CD4-positive, alpha-beta T cell treated with Interleukin-12 subunit alpha and Interleukin-12 subunit beta, for 1 hour (primary cell): ENCODE measurements around the gene JAG1.

Experiments used
- DNase-seq: peaks from one replicate; pipeline ENCODE4 v3.0.0-alpha.2; 2020

Gene JAG1

DNA sequence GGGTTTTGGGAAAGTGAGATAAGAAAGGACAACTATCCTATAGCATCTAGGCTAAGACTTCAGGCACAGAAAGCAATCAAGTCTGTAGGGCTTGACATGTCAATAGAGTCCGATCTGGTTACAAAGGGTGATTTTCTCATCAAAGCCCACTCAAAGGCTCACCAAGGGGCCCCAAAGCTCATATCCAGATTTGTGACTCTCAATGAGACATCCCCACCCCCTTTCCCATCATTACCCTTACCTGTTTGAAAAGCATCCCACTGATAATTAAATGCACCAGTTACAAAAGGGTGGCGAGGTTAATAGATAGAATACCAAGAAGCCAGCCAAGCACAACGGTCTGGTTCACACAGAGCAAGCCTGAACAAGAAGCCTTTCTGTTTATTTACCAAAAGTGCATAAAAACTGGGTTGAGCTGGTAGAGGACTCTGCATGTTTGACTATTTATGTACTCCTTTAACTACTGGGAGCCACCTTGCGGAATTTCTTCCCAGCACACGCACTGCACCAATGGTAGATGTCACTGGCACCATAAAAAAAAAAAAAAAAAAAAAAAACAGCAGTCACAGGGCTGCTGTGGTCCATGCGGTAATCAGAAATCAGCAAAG, 6.1 kb downstream of the JAG1 start:
- no peak for DNase-seq

DNA sequence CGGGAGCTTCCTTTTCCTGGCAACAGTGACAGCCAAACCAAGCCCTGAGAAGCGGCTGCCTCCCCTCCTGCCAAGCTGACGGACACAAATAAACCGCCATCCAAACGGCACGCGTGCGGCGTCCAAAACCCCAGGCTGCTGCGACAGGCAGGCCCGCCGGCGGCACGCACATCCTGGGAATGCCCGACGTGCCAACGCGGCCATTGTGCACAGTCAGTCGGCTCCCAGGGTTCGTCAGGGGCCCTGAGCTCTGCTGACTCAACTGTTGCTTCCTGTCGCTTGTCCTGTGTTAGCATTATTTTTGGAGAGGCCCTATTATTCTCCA, 6.8 kb downstream of the JAG1 start:
- DNase-seq, result no peak

DNA sequence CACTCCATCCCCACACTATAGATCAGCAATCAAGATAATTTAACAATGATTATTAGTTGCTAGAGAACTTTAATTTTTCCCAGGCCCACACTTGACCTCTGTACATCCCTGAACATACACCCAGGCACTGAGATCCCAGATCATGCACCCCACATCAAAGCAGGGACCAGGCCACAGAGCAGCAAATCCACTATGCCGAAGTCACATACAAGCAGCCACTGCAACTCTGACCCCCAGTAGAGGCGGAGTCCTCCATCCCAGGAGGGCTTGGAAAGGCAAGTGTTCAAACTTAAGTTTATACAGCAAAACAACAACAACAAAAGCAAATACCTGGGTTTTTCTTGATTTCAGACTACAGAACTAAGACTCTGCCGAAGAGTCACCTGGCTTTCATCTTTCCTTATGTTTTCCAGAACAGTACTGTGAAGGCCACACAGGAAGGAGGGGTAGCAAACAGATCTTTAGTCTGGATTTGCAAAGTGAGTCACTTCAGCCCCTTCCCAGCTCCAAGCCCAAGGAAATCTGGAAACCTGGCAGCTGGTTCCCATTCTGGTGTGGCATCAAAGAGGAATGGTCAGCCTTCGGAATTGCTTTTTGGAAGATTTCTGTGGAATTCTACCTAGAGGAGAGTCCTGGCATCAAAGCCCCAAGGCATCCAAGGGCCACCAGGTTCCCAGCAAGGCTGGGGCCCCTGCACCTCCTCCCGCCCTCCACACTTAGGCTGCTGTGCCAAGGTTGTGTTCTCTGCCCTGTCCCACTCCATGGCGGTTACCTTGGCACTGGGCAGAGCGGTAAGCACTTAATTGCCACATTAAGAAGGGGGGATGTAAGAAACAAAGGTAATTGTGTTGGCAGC, 7.3 kb downstream of the JAG1 start:
- no peak for DNase-seq

DNA sequence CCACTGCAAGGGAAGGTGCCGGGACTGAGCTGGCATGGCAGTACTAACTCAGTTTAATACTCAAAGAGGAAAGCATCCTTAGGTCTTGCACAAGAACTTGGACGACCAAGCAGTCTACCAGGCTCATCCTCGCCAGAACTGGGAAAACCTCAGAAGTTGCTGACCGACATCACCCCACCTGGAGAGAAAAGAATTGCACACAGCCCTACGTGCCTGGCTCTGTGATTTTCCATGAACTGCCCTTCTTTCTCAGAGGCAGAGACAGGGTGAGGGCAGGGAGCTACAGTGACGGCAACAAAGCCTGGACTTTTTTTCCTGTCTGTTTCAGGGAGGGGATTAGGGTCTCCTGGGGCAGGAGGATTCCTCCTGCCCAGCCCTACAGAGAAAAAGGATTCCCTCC, 8.0 kb downstream of the JAG1 start:
- no peak for DNase-seq

DNA sequence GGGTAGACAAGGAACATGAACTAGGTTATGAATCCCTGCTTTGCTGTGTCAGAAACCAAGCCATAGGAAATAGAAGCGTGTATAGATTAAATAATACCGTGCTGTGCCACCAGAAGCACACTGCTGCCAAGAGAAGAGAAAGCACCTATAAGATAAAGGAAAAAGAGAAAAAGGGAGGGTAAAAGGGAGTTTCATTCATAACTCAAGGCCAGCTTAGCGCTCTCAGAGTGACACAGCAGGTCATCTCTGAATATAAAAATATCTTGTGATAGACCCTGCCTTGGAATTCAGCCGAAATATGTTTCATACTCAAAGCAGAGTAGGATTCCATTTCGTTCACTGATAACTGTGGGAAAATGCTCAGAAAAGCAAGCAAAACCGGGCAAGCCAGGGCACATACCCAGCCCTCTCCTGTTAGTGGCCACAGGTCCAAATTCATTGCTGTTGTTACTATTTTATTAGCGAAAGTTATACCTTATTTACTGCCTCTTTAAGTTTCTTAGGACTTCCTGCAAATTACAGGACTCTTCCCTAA, 8.7 kb downstream of the JAG1 start:
- DNase-seq, result no peak

DNA sequence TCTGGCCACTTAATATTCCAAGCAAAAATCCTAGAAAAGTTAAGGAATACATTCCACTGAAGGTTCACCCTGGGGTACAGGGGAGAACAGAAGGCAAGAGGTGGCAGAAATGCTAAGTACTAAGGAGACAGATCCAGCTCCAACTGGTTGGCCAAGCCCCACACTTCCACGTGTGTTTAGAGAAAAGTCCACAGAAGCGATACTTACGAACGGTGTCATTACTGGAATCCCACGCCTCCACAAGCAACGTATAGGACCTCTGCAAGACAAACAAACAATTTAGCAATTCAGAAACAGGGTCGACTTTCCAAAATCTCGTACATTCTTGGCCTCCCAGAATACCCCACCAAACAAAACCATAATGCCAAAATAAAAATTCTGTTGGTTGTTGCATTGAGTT, 10.0 kb downstream of the JAG1 start:
- DNase-seq, result no peak

DNA sequence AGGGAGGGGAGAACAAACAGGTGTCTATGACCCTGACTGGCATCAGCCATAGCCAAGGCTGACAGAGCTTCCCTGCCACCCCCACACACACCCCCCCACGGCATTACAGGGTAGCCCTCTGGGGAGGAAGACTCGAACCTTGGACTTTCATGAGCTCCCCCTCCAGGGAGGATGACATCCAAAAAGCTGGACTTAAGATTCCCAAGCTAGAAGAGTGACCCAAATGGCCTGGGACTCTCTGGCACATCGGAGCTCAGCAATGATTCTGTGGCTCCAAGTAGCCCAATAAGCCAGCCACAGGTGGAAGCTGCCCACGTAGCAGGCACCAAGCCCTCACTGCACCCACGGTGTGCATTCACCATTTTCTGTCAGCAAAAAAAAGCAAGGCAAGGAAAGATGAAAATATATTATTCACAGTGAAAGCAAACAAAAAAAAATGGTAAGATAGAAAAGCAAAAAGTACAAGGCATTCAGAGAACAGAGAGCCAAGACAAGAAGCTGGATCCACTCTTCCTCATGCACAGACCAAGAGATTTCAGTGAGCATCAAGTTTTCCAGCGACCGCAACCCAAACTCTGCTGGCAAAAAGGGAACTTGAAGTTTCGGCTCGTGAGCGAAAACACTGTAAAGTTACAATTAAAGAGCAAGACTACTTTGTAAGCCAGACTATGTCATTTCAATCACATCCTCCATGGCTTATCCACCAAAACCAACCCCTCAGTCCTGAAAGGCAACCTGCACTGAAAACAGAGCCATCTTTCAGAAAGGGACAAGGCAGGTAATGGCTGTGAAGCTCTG, 10.9 kb downstream of the JAG1 start:
- DNase-seq, result no peak

DNA sequence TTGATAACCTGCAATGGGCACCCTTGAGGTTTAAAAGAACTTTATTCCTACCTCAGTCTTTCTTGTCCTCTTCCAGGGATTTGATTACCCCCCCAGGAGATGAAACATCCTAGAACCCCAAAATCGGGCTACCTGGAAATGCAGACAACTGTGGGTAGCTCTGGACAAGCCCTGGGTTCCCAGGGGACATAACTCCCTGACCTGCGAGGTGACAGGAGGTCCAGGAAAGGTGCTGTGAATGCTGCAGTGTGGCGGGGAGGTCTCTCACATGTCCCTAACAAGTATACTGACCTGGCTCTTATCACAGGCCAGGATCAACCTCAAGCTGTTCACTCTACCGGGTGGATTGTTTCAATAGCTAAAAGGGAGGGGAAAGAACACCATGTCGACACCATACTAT, 11.6 kb downstream of the JAG1 start:
- no peak for DNase-seq

DNA sequence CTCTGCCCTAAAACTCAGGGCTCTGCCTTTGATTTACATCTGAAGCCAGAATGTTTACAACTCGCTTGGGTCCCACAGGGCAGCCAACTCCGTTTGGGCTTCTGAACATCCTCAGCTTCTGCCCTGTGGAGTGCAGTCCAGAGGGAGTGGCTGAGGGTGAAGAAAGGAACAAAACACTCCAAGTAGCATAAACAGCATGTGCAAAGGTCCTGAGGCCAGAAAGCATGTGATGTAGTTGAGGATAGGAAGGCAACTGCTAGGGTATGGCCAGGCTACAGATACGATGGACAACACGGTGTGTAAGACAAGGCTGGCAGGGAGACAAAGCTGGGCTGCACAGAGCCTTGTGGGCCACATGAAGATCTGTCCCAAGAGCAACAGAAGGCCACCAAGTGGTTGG, 12.5 kb downstream of the JAG1 start:
- no peak for DNase-seq

DNA sequence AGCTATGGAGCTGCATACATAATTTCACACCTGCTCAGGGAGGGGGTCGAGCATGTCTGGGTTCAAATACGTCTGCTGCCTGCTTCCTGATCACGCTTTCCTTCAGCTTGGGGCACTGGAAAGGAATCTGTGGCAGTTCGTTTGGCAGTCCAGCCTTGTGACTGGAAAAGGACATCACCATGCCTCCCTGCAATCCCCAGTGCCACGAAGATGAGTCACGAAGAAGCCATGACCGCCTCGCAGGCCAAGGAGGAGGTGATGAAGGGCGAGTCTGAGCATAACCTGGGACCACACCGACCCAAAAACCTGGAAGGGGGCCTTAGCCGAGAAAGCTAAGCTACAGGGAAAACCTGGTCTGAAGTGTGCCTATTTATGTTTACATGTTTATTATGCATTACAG, 13.1 kb downstream of the JAG1 start:
- no peak for DNase-seq

DNA sequence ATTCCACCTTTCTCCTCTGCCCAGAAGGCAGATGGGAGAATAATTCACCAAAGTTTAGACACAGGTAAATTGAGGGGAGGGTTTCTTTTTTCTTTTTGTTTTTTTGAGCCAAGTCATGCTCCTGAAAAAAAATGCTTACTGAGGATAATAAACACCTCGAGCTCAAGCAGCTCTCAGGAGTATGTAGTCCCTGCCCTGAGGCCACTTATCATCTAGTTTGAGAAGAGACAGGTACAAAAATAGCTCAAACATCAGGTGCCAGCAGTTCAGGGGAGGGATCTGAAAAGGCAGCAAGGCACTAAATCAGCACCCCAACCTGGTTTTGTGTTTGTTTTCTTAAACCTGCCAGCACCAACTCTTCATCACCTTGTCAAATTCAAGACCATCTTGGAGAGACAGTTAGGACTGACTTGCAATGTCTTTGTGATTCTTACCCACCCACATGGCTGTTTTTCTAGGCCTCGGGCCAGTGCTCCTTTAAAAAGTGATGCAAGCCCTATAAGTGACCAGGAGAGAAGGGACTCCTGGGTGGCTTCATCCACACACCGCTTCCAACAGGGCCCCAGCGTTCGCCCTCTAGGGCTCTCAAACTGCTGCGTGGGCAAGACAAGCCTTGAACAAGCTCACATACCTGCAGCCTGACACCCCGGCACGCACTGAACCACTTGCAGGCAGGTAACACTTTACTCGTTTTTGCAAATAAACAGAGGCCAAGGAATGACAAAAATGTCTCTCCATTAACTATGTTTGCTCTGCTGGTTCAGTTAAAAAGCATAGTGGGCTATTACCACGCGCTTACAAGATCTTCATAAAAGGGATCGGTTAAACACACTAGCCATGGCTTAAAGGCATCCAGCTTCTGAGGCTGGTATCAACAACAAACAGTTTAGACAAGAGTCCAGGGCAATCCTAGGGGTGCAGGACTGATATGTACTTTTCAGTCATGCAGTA, 13.9 kb downstream of the JAG1 start:
- DNase-seq, result no peak

DNA sequence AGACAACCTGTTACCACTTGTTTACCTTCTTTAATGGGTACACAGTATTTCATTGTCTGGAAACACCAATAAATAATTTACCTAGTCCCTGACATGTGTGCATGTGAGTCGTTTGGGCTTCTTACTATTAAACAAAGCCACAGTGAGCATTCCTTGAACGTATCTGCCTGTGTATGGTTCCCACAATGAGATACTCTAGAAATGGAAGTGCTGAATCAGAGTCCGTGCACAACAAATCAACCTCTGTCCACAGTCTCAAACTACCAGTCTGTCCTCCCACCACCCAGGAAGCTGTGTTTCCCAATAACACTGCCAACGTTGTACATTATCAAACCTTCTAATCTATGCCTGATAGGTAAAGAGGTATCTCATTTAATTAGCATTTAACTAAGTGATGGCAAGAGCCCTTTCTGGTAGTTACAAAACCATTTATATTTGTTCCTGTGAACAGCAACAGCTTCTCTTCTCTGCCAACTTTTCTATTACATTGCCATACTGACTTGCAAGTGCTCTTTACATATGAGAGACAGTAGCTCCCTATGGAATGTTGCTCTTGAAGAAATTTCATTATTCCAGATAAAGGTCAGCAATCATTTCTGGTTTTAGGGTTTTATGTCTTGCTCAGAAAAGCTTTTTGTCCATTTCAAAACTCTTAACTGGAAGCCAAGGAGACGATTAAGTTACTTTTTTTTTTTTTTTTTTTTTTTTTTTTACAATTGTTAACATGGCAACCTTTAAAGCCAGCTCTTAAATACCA, 14.7 kb downstream of the JAG1 start:
- DNase-seq, result no peak

DNA sequence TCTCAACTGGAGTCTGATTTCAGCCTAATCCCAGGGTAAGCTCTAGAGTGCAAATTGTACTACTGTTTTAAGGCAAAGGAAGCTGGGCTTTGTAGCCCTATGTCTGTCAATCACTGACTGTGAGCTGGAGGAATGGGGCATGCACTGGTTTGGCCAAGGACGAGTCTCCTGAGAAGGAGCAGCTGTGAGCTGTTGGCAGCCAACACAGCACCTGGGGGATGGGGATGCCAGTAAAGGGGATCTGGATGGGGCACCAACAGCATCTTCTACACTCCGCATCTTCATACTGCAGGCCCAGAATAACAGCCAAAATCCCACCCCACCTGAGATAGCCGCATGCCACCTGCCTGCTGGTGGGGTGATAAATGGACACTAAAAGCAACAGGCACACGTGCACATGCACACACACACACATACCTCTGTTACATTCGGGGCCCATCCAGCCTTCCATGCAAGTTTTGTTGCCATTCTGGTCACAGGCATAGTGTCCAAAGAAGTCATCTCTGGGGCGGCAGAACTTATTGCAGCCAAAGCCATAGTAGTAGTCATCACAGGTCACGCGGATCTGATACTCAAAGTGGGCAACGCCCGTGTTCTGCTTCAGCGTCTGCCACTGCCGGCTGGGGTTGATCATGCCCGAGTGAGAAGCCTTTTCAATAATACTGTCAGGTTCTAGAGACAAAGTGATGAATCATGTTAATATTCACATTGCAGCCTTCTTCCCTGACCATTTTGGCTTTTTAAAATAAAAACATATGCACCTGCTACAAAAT, 15.6 kb downstream of the JAG1 start:
- no peak for DNase-seq

DNA sequence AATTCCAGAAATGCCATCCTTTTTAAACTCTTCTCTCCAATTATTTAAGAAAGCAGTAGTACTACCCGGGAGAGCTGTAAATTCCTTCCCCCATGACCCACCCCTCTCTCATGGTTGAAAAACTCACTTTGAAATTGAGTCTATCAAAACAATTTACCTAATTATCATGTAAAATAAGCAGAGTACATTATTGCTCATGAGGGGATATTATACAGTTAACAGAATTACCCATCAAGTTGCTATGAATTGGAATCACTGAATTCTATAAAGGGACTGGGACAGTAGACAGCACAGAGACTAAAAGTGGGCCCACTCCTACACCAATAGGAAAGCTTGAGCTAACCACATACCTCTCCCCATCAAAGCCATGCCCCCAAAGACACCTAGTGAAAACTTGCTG, 16.3 kb downstream of the JAG1 start:
- DNase-seq, result no peak

DNA sequence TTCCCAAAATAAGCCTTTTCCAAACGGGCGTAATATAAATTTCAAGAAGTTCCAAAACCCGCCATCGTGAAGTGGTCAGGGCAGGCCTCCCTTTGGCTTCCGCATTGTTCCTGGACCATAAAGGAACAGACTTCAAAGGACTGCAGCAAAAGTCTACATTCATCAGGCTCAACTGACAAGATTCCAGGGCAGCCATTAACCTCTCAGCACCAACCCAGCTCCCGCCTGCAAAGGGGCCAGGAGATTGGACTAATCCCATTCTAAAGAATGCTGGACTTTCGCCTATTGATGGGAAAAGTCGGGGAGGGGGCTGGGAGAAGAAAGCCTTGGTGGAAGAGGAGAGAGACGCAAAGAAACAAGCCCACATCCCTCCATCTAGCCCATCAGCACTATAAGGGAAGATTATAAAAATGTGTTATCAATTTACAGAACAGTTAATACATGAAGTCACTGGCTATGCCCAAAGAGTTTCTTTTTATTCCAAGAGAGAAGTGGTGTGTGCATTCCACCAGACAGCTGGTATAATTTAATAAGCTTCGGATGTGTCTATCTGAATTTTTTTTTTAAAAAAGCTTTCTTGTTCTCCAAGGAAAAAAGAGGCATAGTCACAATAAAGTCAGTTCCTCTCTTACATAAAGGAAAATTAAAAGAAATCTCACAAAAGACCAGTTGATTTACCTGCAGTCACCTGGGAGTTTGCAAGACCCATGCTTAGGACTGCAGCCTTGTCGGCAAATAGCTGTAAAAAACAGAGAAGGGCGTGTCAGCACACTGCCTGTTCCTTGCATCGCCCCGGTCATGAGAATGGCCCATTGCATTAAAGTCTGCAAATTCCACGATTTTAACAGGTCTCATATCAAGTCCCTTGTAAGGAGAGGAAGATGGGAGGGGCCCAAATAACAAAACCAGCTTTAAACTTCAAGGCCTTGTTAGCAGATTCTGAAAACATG, 17.8 kb downstream of the JAG1 start:
- no peak for DNase-seq

DNA sequence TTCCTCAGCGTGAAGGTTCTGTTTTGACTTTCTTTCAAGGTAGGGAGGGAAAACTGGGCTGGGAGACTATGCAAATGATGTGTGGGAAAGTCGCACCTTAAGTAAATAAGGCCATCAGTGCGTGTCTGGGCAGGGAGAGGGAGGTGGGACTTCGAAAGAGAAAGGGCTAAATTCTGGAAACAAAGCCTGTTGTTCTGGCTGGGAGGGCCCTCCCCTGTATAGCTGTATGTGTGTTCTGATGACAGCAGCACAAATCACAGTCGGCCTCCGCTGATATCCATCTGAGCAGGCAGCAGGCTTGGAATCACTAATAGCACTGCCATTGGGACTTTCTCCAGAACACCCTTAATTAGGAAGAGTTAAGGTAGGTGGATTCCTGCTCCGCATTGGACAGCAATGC, 19.2 kb downstream of the JAG1 start:
- no peak for DNase-seq

DNA sequence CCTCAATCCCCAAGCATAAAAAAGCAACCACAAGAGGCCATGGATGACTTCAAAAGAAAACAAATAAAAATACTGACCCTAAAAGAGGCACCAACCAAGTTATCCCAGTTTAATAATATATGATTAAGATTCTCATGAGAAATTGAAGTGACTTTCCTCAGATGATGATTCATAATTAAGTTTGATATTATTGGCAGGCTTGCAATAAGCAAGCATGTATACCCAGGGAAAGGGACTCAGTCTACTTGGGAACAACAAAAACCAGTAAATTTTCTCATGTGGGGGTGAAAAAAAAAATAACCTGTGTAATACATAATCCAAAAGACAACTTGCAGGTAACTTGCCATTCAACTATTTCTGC, 19.6 kb downstream of the JAG1 start:
- DNase-seq, result no peak

DNA sequence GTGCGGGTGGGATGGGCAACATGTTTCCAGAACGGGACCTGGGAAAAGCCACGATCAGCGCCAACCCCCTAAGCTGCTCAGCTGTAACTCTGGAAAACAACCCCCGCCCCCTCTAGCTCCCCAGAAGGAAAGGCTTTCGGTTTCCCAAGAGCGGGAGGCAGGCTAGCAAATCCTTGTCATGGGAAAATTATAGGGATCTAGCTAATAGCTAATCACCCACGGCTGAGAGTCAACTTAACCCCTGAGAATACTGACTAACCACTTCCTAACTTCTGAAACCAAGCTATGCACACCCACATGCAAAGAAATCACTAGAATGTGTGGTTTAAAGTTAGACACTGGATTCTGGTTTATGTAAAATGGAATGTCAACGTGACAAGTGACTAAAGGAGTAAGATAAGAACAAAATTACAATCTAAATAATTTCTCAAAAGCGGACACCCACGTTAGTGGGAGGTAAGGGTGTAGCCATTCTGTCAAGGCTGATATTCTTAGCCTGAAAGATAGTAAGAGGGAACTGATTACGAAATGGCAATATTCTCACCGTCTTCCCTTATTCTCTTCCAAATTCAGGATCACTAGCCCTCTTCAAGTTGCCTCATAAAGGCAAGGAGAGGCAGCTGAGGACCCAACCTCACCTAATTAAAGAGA, 20.1 kb downstream of the JAG1 start:
- DNase-seq, result no peak

DNA sequence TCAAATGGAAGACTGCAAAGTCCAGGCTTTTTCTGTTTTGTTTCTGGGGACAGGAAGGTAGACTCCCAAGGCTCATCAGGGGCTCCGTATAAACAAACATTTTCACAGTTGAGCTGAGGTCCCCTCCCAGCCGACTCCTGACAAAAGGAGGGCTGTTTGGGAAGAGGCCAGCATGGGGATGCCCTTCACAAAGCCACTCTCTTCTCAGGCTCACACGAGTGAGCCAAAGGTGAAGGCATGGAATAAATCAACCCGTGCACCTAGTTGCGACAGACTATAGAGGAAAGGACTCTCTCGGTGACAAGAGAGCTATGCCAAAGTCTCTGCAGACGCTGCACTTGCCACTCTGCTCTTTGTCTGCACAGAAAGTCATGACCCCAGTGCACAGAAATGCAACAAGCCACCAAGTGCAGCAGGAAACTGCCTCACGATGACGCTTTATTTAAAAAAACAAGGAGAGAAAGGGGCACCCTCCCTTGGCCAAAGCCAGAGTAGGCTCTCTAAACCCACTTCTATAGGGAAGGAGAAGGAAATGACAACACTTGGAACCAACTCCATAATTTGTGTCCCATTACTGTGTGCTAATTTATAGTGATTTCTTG, 21.0 kb downstream of the JAG1 start:
- no peak for DNase-seq
